ENCODE data around the gene SPRR2E. TPM values are rescaled to one million over a fixed set of nuclear protein-coding genes. Genes with fewer than 3 reads are reported as not detected.

Gene SPRR2E
- total RNA-seq, 1 donor from 2014 or later, result not detected

DNA sequence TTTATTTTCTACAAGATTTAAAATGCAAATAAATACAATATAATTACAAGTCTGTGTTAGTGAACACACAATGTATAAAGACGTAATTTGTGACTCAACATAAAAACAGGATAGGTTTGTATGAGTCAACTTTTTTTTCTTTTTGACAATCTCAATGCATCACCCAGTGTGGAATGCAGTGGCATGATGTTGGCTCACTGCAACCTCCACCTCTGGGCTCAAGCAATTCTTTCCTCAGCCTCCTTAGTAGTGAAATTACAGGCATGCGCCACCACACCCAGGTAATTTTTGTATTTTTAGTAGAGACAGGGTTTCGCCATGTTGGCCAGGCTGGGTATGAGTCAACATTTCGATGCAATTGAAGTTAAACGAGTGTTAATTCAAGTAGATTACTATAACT, 5.9 kb upstream of the SPRR2E start:
- Histone ChIP-seq H3K27ac (no peak overlapping the region), H3K79me2 (ENCODE audit: low read depth) (no peaks in the 10 kb centered on the region), H3K4me3 (no peak overlapping the region), H2AFZ (replicated peaks) (no peak overlapping the region), H3K27me3 (no peaks in the 10 kb centered on the region), H4K20me1 (ENCODE audit: low read depth) (no peaks in the 10 kb centered on the region), H3K4me1 (no peaks in the 10 kb centered on the region), H3K4me2 (no peak overlapping the region), H3K9me3 (ENCODE audit: low read depth) (peaks cover 5% of the 10 kb centered on the region), H3F3A (ENCODE audit: low read depth) (no peaks in the 10 kb centered on the region), H3K36me3 (no peaks in the 10 kb centered on the region), H3K9ac (no peak overlapping the region)
- Mint-ChIP-seq H3K27ac (no peak overlapping the region), H3K36me3 (no peaks in the 10 kb centered on the region), H3K4me1 (no peaks in the 10 kb centered on the region), H3K9me3 (no peaks in the 10 kb centered on the region), H3K4me3 (no peak overlapping the region), H3K27me3 (ENCODE audit: insufficient read depth, low read depth) (no peaks in the 10 kb centered on the region)
- TF ChIP-seq EZH2phosphoT487 (IDR thresholded peaks at IDR 0.05) (no peak), EZH2 (IDR thresholded peaks at IDR 0.05) (no peak)
- TF ChIP-seq, protein P1, sequence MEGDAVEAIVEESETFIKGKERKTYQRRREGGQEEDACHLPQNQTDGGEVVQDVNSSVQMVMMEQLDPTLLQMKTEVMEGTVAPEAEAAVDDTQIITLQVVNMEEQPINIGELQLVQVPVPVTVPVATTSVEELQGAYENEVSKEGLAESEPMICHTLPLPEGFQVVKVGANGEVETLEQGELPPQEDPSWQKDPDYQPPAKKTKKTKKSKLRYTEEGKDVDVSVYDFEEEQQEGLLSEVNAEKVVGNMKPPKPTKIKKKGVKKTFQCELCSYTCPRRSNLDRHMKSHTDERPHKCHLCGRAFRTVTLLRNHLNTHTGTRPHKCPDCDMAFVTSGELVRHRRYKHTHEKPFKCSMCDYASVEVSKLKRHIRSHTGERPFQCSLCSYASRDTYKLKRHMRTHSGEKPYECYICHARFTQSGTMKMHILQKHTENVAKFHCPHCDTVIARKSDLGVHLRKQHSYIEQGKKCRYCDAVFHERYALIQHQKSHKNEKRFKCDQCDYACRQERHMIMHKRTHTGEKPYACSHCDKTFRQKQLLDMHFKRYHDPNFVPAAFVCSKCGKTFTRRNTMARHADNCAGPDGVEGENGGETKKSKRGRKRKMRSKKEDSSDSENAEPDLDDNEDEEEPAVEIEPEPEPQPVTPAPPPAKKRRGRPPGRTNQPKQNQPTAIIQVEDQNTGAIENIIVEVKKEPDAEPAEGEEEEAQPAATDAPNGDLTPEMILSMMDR (IDR thresholded peaks at IDR 0.05), result no peak
- no peak for DNase-seq (ENCODE audit: low spot score)

DNA sequence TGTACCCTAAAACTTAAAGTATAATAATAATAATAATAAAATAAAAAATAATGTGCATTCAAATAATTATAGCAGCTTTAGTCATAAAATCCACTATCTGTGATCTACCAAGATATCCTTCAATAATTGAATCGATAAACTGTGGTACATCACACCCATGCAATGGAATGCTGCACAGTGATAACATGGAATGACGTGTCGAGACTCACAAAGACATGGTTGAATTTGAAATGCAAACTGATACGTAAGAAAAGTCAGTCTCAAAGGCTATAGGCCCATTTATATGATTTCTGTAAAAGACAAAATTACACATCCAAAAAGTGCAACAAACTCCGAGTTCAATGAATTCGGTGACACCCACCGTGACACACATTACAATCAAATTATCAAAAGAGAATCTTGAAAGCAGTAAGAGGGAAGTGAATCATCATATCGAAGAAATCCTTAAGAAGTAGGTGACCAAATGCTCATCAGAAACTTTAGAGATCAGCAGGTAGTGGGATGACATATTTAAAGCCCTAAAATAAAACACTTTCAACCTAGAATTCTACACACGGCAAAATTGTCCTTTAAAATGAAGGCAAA, 5.2 kb upstream of the SPRR2E start:
- Mint-ChIP-seq H3K4me3 (no peak overlapping the region), H3K4me1 (no peaks in the 10 kb centered on the region), H3K36me3 (no peaks in the 10 kb centered on the region), H3K27ac (no peak overlapping the region), H3K27me3 (ENCODE audit: insufficient read depth, low read depth) (peaks cover 2% of the 10 kb centered on the region), H3K9me3 (no peaks in the 10 kb centered on the region)
- TF ChIP-seq EZH2 (IDR thresholded peaks at IDR 0.05) (no peak), EZH2phosphoT487 (IDR thresholded peaks at IDR 0.05) (no peak)
- TF ChIP-seq, protein P1 (IDR thresholded peaks at IDR 0.05), result no peak
- H4K20me1 ChIP-seq (ENCODE audit: low read depth), result no peaks in the 10 kb centered on the region
- H2AFZ ChIP-seq (replicated peaks), result no peak overlapping the region
- no peaks in the 10 kb centered on the region for H3K36me3 ChIP-seq
- peaks cover 8% of the 10 kb centered on the region for H3K9me3 ChIP-seq (ENCODE audit: low read depth)
- H3K4me3 ChIP-seq, result no peak overlapping the region
- no peaks in the 10 kb centered on the region for H3K4me1 ChIP-seq
- H3K27ac ChIP-seq, result no peak overlapping the region
- no peak overlapping the region for H3K9ac ChIP-seq
- H3K79me2 ChIP-seq (ENCODE audit: low read depth), result no peaks in the 10 kb centered on the region
- no peaks in the 10 kb centered on the region for H3K27me3 ChIP-seq
- no peak for DNase-seq (ENCODE audit: low spot score)
- no peaks in the 10 kb centered on the region for H3F3A ChIP-seq (ENCODE audit: low read depth)
- H3K4me2 ChIP-seq, result no peak overlapping the region

DNA sequence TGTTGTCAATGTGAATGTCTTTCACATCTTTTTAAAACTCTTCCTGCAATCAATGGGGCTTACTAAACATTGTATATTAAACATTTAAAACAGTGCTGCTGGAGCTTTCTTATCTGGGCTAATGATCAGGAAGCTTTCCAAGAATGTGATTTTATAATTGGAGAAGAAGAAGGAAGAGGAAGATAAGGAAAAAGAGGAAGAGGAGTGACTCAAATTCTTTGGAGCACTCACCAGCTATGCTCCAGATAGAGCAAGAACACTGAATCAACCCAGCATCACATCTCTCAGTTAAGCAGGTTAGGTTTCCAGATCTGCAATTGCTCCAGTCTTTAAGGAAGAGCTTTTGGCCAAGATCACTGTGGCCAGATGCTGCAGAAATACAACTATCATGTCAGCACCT, 1.4 kb upstream of the SPRR2E start:
- H2AFZ ChIP-seq (replicated peaks), result no peak overlapping the region
- peaks cover 8% of the 10 kb centered on the region for H3K9me3 ChIP-seq (ENCODE audit: low read depth)
- Mint-ChIP-seq H3K27ac (no peak overlapping the region), H3K27me3 (ENCODE audit: insufficient read depth, low read depth) (peaks cover 3% of the 10 kb centered on the region), H3K9me3 (no peaks in the 10 kb centered on the region), H3K4me1 (no peaks in the 10 kb centered on the region), H3K4me3 (no peak overlapping the region), H3K36me3 (no peaks in the 10 kb centered on the region)
- H3K4me3 ChIP-seq, result no peak overlapping the region
- no peaks in the 10 kb centered on the region for H3K27me3 ChIP-seq
- TF ChIP-seq, protein P1 (IDR thresholded peaks at IDR 0.05), result no peak
- TF ChIP-seq EZH2phosphoT487 (IDR thresholded peaks at IDR 0.05), result no peak
- no peak for TF ChIP-seq EZH2 (IDR thresholded peaks at IDR 0.05)
- no peaks in the 10 kb centered on the region for H3F3A ChIP-seq (ENCODE audit: low read depth)
- H3K27ac ChIP-seq, result no peak overlapping the region
- no peak for DNase-seq (ENCODE audit: low spot score)
- no peak overlapping the region for H3K9ac ChIP-seq
- no peaks in the 10 kb centered on the region for H3K4me1 ChIP-seq
- H3K36me3 ChIP-seq, result no peaks in the 10 kb centered on the region
- no peaks in the 10 kb centered on the region for H4K20me1 ChIP-seq (ENCODE audit: low read depth)
- no peaks in the 10 kb centered on the region for H3K79me2 ChIP-seq (ENCODE audit: low read depth)
- no peak overlapping the region for H3K4me2 ChIP-seq
